OCI-LY1 (cell line): Measurements from ENCODE around the gene ARHGAP35.

Source experiments
- H2AFZ ChIP-seq: fragments of 200-600 bp; sonication (generic), shearing (Covaris generic); 2 replicates; pipeline ENCODE4 v1.6.0; 2014; ENCODE audit warnings: antibody characterized with exemption, mild to moderate bottlenecking, low read length
- H3F3A ChIP-seq: fragments of 200-600 bp; sonication (generic), shearing (Covaris generic); 2 replicates; pipeline ENCODE4 v1.6.0; 2014; ENCODE audit warnings: mild to moderate bottlenecking, antibody characterized with exemption, low read length, moderate library complexity; ENCODE audit not compliant: insufficient read depth
- H3K27ac ChIP-seq: fragments of 200-600 bp; sonication (generic); 2 replicates; pipeline ENCODE4 v1.5.1; 2014; ENCODE audit warnings: low read length, mixed run types, mild to moderate bottlenecking, low read depth; ENCODE audit not compliant: poor library complexity, severe bottlenecking
- H3K27me3 ChIP-seq: fragments of 200-600 bp; sonication (generic); 2 replicates; pipeline ENCODE4 v1.6.0; 2014; ENCODE audit warnings: antibody characterized with exemption, mild to moderate bottlenecking, low read length, moderate library complexity; ENCODE audit not compliant: insufficient read depth
- H3K36me3 ChIP-seq: fragments of 200-600 bp; sonication (generic); 2 replicates; pipeline ENCODE4 v1.6.1; 2014; ENCODE audit warnings: mild to moderate bottlenecking, antibody characterized with exemption, low read length, moderate library complexity, mixed read lengths; ENCODE audit not compliant: insufficient read depth
- H3K4me1 ChIP-seq: fragments of 200-600 bp; sonication (generic); 2 replicates; pipeline ENCODE4 v1.5.1; 2014; ENCODE audit warnings: mild to moderate bottlenecking, low read length, moderate library complexity; ENCODE audit not compliant: insufficient read depth, severe bottlenecking
- H3K4me2 ChIP-seq: fragments of 200-600 bp; sonication (generic), shearing (Covaris generic); 2 replicates; pipeline ENCODE4 v1.6.1; 2014; ENCODE audit warnings: low read length
- H3K4me3 ChIP-seq: fragments of 200-600 bp; sonication (generic); 2 replicates; pipeline ENCODE4 v1.5.1; 2014; ENCODE audit warnings: low read length, low read depth, mild to moderate bottlenecking, mixed read lengths; ENCODE audit not compliant: poor library complexity, severe bottlenecking
- H3K79me2 ChIP-seq: fragments of 200-600 bp; shearing (Covaris generic); 2 replicates; pipeline ENCODE4 v1.6.1; 2016; ENCODE audit warnings: mixed run types, low read length, mixed read lengths; ENCODE audit not compliant: insufficient read depth
- H3K9ac ChIP-seq: fragments of 200-600 bp; sonication (generic), shearing (Covaris generic); 2 replicates; pipeline ENCODE4 v1.6.1; 2014; ENCODE audit warnings: mild to moderate bottlenecking, low read length, mixed read lengths
- H3K9me2 ChIP-seq: fragments of 200-600 bp; sonication (generic), shearing (Covaris generic); 2 replicates; pipeline ENCODE4 v1.6.1; 2014; ENCODE audit warnings: low read depth, mild to moderate bottlenecking, low read length, mixed read lengths
- H3K9me3 ChIP-seq: fragments of 200-600 bp; shearing (Covaris generic); 2 replicates; pipeline ENCODE4 v1.6.1; 2014; ENCODE audit warnings: low read length, mixed read lengths
- H4K20me1 ChIP-seq: fragments of 200-600 bp; sonication (generic), shearing (Covaris generic); 2 replicates; pipeline ENCODE4 v1.6.0; 2016; ENCODE audit warnings: mild to moderate bottlenecking, low read length; ENCODE audit not compliant: insufficient read depth
- CTCF ChIP-seq: fragments of 200-600 bp; sonication (generic), shearing (Covaris generic); IDR thresholded peaks from 2 replicates; pipeline ENCODE4 v1.5.1; 2017; ENCODE audit warnings: mild to moderate bottlenecking, antibody characterized with exemption, low read length, moderate library complexity, mixed read lengths
- EZH2 ChIP-seq: fragments of 200-600 bp; sonication (generic), shearing (Covaris generic); IDR thresholded peaks from 2 replicates; pipeline ENCODE4 v1.8.0; 2017; ENCODE audit warnings: borderline replicate concordance, mixed run types, mild to moderate bottlenecking, antibody characterized with exemption, low read length, moderate library complexity, mixed read lengths

The ARHGAP35 gene

GRCh38 chr19:46909356-46909755, 48.6 kb downstream of the ARHGAP35 start:
- Histone ChIP-seq H3K79me2 (peaks cover 84% of the 10 kb centered on the region), H3F3A (no peaks in the 10 kb centered on the region)

More at GRCh38 chr19:46909356-46909755, 48.6 kb downstream of the ARHGAP35 start:
- H3K9me2 ChIP-seq, result no peaks in the 10 kb centered on the region
- H2AFZ ChIP-seq, result no peak overlapping the region
- H3K9me3 ChIP-seq, result no peaks in the 10 kb centered on the region
- peak overlapping the region; percentile 18 for H3K27ac ChIP-seq
- peaks cover 70% of the 10 kb centered on the region for H3K4me1 ChIP-seq
- TF ChIP-seq EZH2 (no peak), CTCF (no peak)
- no peak overlapping the region for H3K4me3 ChIP-seq
- no peaks in the 10 kb centered on the region for H3K27me3 ChIP-seq
- no peak overlapping the region for H3K4me2 ChIP-seq
- H3K9ac ChIP-seq, result no peak overlapping the region
- peaks cover 4% of the 10 kb centered on the region; the same call in 1 of the 2 replicates for H3K36me3 ChIP-seq
- no peaks in the 10 kb centered on the region for H4K20me1 ChIP-seq
